GM20431 (cell line): Measurements from ENCODE around the gene CDR2L.
"Not testable (repeated sequence)": the region's sequence is repeated elsewhere in the genome, so short reads cannot be mapped to it uniquely, and the experiment has no call there.

Experiments
- in situ Hi-C: fragments of 300-500 bp; cut with MseI, MboI; formaldehyde crosslinking; loops from one replicate; pipeline ENCODE4 v1.15.0; 2020; ENCODE audit warnings: low sequenced_read_pairs; ENCODE audit not compliant: unreplicated experiment

Gene CDR2L

DNA sequence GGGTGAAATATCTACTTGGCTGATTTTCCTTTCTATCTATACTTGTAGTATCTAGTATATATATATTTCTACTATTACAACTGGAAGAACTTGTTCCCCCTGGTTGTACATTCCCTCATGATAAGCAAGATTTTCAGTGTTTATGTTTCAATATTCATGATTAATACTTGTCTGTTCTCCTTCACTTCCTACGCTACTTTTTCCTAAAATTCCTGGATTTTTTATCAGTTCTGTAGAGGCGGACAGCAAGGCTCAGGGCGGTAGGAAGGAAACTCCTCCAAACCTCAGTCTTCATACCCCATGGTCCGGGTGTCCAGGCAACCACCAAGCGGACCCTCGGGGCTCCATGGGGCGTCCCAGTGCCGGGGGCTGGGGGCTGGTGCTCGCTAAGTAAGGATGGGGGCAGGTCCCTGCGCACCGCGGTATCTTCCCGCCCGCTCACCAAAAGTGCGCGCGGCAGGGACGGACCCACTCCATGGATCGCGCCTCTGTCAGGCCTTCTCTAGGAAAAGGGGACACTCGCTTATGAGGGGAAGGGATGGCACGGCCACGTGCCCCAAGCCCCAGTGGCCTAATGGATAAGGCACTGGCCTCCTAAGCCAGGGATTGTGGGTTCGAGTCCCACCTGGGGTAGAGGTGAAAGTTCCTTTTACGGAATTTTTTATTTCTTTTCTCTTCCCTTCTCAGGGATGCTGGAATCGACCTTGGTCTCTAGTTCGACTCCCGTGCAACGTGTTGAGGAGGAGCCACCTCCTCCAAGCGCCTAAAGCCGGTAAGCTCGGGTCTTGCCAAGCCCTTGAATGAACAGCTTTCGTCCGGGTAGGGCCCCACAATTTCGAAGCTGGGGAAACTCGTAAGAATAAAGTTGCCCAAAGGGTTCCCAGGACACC is 46.2 kb downstream of the CDR2L start:
- in situ Hi-C loops = no loop called here

DNA sequence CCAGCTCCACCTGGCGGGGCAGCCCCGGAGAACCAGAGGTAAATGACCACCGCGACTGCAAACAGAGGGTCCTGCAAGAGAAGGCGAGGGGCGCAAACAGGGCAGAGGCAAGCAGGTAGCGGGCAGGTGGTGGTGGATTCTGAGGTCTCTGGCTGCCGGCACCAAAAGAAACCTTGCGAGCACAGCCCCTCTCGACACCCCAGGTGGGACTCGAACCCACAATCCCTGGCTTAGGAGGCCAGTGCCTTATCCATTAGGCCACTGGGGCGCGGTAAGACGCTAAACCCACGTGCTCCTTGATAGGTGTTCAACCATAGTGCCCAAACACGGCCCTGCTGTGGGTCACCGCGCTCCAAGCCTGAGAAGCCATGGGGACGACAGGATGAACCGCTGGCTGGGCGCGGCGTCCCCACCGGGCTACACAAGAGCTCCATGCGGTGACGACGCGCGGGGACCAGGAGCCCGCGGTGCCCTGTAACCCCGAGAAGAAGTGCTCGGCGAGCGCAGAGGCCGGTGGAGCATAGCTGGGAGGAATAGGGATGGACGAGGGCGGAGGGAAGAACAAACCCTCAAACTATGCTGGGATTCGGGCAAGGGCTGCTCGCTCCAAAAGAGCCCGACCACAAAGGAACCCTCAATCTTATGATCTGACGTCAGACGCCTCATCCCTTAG is 46.9 kb downstream of the CDR2L start:
- in situ Hi-C loops = no loop called here

- in situ Hi-C loops = no loop called here
Measured at GRCh38 chr17:75036643-75037268, 49.3 kb downstream of the CDR2L start.

- in situ Hi-C loops = no loop called here
Measured at GRCh38 chr17:75039238-75039637, 51.8 kb downstream of the CDR2L start.

GRCh38 chr17:75041656-75042280 is 54.3 kb downstream of the CDR2L start:
- in situ Hi-C loops = no loop called here

DNA sequence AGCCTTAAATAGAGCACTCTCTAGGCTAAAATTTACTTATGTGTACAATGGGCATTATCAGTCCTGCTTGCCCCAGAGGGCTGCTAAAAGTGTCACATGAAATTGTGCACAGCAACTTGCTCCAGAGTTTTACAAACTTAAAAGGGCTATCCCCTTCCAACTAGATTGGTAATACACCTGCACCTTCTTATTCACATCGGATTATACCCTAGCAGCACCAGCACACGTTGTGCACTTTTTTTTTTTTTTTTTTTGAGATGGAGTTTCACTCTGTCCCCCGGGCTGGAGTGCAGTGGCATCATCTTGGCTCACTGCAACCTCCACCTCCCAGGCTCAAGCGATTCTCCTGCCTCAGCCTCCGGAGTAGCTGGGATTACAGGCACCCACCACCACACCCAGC is 56.4 kb downstream of the CDR2L start:
- in situ Hi-C loops = not testable (repeated sequence)

DNA sequence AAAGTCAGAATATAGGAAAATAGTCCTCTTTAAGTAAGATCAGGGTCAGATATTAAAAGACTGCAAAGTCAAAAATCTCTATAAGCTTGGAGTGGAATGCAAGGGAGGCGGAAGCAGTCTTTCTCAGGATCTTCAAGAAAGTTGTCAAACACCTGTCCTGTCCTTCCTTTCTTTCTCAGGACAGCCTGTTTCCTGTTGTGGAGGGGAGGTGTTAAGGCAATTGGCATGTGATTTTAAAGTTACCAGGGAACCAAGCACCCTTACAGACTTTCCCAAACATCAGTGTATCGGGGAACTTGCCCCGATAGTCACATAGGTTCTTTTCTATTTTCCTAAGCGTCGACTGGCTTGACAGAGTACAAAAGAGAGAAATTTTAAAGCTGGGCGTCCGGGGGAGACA is 57.3 kb downstream of the CDR2L start:
- in situ Hi-C loops = no loop called here

GRCh38 chr17:75045946-75046406 is 58.5 kb downstream of the CDR2L start:
- in situ Hi-C loops = not testable (repeated sequence)

- in situ Hi-C loops = no loop called here
Measured at GRCh38 chr17:75046407-75047289, 59.2 kb downstream of the CDR2L start, which contains the start of the genes ATP5PD and KCTD2. Gene ATP5PD, minus strand, starts transcription at chr17:75046969. Its CDS starts 4,319 bp downstream, at chr17:75042650. Gene KCTD2, plus strand, starts transcription at chr17:75047225. Its CDS starts 26 bp downstream, at chr17:75047251.

GRCh38 chr17:75047398-75048098 is 60.1 kb downstream of the CDR2L start:
- in situ Hi-C loops = no loop called here

- in situ Hi-C loops = no loop called here
Measured at GRCh38 chr17:75048249-75048878, 60.9 kb downstream of the CDR2L start.

- in situ Hi-C loops = no loop called here
Measured at GRCh38 chr17:75049057-75049456, 61.6 kb downstream of the CDR2L start.

GRCh38 chr17:75049706-75050105 is 62.3 kb downstream of the CDR2L start:
- in situ Hi-C loops = no loop called here

DNA sequence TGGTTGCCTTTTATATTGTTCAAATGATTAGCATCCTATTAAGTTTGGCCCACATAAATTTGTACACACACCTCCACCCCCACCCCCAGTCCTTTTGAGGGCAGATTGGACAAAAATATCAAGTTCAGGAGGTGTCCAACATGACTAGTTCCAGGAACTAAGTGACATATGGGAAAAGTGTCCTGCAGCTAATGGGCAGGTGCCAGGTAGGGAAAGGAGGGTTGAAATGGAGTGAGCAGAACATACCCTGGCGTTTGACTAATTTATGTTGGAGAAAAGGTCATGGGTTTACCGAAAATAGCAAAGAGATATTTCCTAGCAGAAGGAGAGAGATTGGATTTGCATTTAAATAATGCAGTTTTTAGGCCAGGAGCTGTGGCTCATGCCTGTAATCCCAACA is 64.5 kb downstream of the CDR2L start:
- in situ Hi-C loops = no loop called here
